HepG2 (cell line): ENCODE data around the gene ATP5MK. TPM values are rescaled to one million over a fixed set of nuclear protein-coding genes. Genes with fewer than 3 reads are reported as not detected.

Experiments used
- FOXC1 ChIP-seq: sonication (generic); formaldehyde crosslinking; IDR thresholded peaks from 2 replicates; pipeline ENCODE4 v1.8.0; 2022; ENCODE audit warnings: mild to moderate bottlenecking, missing genetic modification reagents, borderline replicate concordance
- HNRNPLL ChIP-seq: fragments of 200-400 bp; formaldehyde crosslinking; IDR thresholded peaks from 2 replicates; pipeline ENCODE4 v1.6.1; 2017; ENCODE audit warnings: mild to moderate bottlenecking, low read depth, low read length; ENCODE audit not compliant: poor library complexity, severe bottlenecking
- MXI1 ChIP-seq: IDR thresholded peaks from 3 replicates; pipeline ENCODE4 v1.6.1; 2012; ENCODE audit warnings: low read depth, low read length, inconsistent platforms, borderline replicate concordance
- RXRB ChIP-seq: IDR thresholded peaks from 2 replicates; pipeline ENCODE4 v1.6.1; 2016; ENCODE audit warnings: borderline replicate concordance, missing genetic modification reagents, missing compliant biosample characterization
- ZKSCAN1 ChIP-seq: fragments of 150-350 bp; IDR thresholded peaks from 2 replicates; pipeline ENCODE4 v1.6.1; 2014; ENCODE audit warnings: low read length
- polyA plus RNA-seq, 8 experiments: library from polyadenylated mRNA; depleted of rRNA in 3 of 8; stranded (reverse) in 7 of 8; unstranded in 1 of 8; fragments of >200 nt; fragmentation: Illumina TruSeq in 4 of 8; extraction: Trizol in 4 of 8; gene quantifications; 2 replicates each; pipeline versions ENCODE4 v1.2.1 to v1.2.3, GENCODE V29; 2011 to 2016; ENCODE audit warnings: low read depth in 4 of 8, missing spikeins in 1 of 8, mixed read lengths in 1 of 8; ENCODE audit not compliant: insufficient read depth in 1 of 8
- total RNA-seq, 5 experiments: library from RNA; depleted of rRNA; stranded (reverse); fragments of >200 nt; fragmentation: Illumina TruSeq; extraction: Trizol; gene quantifications; 2 replicates each; pipeline ENCODE4 v1.2.3, GENCODE V29; 2016; ENCODE audit warnings: low read depth in 1 of 5
- TF ChIP-seq, protein P1 (sequence below): sonication (generic); formaldehyde crosslinking; IDR thresholded peaks from 2 replicates; pipeline ENCODE4 v1.9.0; 2021; ENCODE audit warnings: mild to moderate bottlenecking, missing genetic modification reagents
- TF ChIP-seq, protein P2 (sequence below): sonication (generic); formaldehyde crosslinking; IDR thresholded peaks from 2 replicates; pipeline ENCODE4 v1.5.1; 2020; ENCODE audit warnings: mild to moderate bottlenecking, moderate library complexity, missing genetic modification reagents
- TF ChIP-seq, protein P3 (sequence below): sonication (generic); formaldehyde crosslinking; IDR thresholded peaks from 2 replicates; pipeline ENCODE4 v1.5.0; 2020; ENCODE audit warnings: mild to moderate bottlenecking, missing genetic modification reagents
- TF ChIP-seq, protein P4 (sequence below): sonication (generic); formaldehyde crosslinking; IDR thresholded peaks from 2 replicates; pipeline ENCODE4 v1.8.0; 2022; ENCODE audit warnings: missing genetic modification reagents, mild to moderate bottlenecking, inconsistent platforms, borderline replicate concordance
- TF ChIP-seq, protein P5 (sequence below): sonication (generic); formaldehyde crosslinking; IDR thresholded peaks from 2 replicates; pipeline ENCODE4 v1.4.0; 2020; ENCODE audit warnings: mild to moderate bottlenecking, missing genetic modification reagents, borderline replicate concordance
- TF ChIP-seq, protein P6 (sequence below): sonication (generic); formaldehyde crosslinking; IDR thresholded peaks from 2 replicates; pipeline ENCODE4 v1.4.0; 2020; ENCODE audit warnings: missing genetic modification reagents

ATP5MK gene
- total and polyA plus RNA-seq, 2 of the 13 experiments (the other 11 are each of a cell fraction or from before 2014, with no cell fraction given) = 312 to 517 TPM

DNA sequence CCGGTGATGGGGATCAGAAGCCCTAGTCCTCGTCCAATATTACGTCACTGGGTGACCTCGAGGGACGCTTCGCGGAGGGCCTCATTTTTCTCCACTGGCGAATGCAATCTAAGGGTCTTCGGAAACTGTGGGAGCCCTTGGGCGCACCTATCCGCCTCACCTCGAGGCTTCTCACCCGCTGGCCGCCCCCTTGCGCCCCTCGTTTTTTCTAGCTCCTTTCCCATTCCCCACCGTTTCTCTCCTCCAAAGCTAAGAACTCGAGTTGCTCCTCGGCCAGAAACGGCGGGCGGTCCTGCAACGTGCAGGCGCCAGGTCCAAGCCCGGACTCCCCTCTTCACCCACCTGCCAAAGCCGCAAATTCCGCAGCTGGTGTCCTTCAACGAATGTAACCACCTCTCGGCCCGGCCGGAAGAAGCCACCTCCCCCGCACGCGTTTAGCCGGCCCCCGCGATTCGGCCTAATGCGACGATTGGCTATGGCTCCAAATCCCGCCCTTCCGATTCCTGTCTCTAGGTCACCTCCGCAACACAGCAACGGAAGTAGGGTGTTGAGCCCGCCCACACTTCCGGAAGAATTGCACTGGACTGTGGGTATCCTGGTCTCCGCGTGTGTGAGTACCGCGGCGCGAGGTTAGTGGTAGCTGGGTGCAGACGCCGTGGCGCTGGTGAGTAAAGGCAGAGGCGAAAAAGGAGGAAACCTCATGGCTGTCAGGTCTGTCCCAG, at the start of gene ATP5MK, which contains the start of gene PDCD11 (continued):
- TF ChIP-seq, protein P1, sequence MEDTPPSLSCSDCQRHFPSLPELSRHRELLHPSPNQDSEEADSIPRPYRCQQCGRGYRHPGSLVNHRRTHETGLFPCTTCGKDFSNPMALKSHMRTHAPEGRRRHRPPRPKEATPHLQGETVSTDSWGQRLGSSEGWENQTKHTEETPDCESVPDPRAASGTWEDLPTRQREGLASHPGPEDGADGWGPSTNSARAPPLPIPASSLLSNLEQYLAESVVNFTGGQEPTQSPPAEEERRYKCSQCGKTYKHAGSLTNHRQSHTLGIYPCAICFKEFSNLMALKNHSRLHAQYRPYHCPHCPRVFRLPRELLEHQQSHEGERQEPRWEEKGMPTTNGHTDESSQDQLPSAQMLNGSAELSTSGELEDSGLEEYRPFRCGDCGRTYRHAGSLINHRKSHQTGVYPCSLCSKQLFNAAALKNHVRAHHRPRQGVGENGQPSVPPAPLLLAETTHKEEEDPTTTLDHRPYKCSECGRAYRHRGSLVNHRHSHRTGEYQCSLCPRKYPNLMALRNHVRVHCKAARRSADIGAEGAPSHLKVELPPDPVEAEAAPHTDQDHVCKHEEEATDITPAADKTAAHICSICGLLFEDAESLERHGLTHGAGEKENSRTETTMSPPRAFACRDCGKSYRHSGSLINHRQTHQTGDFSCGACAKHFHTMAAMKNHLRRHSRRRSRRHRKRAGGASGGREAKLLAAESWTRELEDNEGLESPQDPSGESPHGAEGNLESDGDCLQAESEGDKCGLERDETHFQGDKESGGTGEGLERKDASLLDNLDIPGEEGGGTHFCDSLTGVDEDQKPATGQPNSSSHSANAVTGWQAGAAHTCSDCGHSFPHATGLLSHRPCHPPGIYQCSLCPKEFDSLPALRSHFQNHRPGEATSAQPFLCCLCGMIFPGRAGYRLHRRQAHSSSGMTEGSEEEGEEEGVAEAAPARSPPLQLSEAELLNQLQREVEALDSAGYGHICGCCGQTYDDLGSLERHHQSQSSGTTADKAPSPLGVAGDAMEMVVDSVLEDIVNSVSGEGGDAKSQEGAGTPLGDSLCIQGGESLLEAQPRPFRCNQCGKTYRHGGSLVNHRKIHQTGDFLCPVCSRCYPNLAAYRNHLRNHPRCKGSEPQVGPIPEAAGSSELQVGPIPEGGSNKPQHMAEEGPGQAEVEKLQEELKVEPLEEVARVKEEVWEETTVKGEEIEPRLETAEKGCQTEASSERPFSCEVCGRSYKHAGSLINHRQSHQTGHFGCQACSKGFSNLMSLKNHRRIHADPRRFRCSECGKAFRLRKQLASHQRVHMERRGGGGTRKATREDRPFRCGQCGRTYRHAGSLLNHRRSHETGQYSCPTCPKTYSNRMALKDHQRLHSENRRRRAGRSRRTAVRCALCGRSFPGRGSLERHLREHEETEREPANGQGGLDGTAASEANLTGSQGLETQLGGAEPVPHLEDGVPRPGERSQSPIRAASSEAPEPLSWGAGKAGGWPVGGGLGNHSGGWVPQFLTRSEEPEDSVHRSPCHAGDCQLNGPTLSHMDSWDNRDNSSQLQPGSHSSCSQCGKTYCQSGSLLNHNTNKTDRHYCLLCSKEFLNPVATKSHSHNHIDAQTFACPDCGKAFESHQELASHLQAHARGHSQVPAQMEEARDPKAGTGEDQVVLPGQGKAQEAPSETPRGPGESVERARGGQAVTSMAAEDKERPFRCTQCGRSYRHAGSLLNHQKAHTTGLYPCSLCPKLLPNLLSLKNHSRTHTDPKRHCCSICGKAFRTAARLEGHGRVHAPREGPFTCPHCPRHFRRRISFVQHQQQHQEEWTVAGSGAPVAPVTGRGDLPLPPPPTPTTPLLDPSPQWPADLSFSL = no peak
- TF ChIP-seq, protein P2, sequence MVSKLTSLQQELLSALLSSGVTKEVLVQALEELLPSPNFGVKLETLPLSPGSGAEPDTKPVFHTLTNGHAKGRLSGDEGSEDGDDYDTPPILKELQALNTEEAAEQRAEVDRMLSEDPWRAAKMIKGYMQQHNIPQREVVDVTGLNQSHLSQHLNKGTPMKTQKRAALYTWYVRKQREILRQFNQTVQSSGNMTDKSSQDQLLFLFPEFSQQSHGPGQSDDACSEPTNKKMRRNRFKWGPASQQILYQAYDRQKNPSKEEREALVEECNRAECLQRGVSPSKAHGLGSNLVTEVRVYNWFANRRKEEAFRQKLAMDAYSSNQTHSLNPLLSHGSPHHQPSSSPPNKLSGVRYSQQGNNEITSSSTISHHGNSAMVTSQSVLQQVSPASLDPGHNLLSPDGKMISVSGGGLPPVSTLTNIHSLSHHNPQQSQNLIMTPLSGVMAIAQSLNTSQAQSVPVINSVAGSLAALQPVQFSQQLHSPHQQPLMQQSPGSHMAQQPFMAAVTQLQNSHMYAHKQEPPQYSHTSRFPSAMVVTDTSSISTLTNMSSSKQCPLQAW = peak; percentile 83
- TF ChIP-seq, protein P3, sequence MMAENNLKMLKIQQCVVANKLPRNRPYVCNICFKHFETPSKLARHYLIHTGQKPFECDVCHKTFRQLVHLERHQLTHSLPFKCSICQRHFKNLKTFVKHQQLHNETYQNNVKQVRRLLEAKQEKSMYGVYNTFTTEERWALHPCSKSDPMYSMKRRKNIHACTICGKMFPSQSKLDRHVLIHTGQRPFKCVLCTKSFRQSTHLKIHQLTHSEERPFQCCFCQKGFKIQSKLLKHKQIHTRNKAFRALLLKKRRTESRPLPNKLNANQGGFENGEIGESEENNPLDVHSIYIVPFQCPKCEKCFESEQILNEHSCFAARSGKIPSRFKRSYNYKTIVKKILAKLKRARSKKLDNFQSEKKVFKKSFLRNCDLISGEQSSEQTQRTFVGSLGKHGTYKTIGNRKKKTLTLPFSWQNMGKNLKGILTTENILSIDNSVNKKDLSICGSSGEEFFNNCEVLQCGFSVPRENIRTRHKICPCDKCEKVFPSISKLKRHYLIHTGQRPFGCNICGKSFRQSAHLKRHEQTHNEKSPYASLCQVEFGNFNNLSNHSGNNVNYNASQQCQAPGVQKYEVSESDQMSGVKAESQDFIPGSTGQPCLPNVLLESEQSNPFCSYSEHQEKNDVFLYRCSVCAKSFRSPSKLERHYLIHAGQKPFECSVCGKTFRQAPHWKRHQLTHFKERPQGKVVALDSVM (CRISPR knock-in tag) = 0 out of 2 replicates have a peak, but pooled peaks have one; percentile 32
- TF ChIP-seq FOXC1 (CRISPR knock-in tag) (peak; percentile 80; the same call in 1 of the 2 replicates), MXI1 (peak; percentile 99), RXRB (CRISPR knock-in tag) (peak; percentile 63), ZKSCAN1 (no peak), HNRNPLL (peak; percentile 95)
- TF ChIP-seq, protein P4, sequence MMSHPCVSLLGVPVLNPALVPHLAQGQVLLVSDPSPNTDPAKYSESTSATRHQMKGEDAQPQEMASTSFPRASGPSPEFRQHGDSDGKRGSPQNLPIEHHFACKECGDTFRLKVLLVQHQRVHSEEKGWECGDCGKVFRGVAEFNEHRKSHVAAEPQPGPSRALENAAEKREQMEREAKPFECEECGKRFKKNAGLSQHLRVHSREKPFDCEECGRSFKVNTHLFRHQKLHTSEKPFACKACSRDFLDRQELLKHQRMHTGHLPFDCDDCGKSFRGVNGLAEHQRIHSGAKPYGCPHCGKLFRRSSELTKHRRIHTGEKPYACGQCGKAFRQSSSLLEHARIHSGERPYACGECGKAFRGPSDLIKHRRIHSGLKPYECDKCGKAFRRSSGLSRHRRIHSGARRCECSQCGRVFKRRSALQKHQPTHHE (CRISPR knock-in tag) = peak; percentile 43; the same call in 1 of the 2 replicates
- TF ChIP-seq, protein P5, sequence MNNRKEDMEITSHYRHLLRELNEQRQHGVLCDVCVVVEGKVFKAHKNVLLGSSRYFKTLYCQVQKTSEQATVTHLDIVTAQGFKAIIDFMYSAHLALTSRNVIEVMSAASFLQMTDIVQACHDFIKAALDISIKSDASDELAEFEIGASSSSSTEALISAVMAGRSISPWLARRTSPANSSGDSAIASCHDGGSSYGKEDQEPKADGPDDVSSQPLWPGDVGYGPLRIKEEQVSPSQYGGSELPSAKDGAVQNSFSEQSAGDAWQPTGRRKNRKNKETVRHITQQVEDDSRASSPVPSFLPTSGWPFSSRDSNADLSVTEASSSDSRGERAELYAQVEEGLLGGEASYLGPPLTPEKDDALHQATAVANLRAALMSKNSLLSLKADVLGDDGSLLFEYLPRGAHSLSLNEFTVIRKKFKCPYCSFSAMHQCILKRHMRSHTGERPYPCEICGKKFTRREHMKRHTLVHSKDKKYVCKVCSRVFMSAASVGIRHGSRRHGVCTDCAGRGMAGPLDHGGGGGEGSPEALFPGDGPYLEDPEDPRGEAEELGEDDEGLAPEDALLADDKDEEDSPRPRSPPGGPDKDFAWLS (CRISPR knock-in tag) = no peak
- TF ChIP-seq, protein P6, sequence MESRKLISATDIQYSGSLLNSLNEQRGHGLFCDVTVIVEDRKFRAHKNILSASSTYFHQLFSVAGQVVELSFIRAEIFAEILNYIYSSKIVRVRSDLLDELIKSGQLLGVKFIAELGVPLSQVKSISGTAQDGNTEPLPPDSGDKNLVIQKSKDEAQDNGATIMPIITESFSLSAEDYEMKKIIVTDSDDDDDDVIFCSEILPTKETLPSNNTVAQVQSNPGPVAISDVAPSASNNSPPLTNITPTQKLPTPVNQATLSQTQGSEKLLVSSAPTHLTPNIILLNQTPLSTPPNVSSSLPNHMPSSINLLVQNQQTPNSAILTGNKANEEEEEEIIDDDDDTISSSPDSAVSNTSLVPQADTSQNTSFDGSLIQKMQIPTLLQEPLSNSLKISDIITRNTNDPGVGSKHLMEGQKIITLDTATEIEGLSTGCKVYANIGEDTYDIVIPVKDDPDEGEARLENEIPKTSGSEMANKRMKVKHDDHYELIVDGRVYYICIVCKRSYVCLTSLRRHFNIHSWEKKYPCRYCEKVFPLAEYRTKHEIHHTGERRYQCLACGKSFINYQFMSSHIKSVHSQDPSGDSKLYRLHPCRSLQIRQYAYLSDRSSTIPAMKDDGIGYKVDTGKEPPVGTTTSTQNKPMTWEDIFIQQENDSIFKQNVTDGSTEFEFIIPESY (CRISPR knock-in tag) = 0 out of 2 replicates have a peak, but pooled peaks have one; percentile 5
